Neuronal stem cell (in vitro differentiated cells): ENCODE measurements around the gene ARHGAP18.

Source experiments
- DNase-seq: peaks from one replicate; pipeline ENCODE4 v3.0.0-alpha.2; 2013; ENCODE audit warnings: low spot score
- H2AFZ ChIP-seq: one replicate; pipeline ENCODE4 v1.6.1; 2013; ENCODE audit warnings: mild to moderate bottlenecking, low read length, inconsistent platforms
- H2AK5ac ChIP-seq: 2 replicates; pipeline ENCODE4 v1.6.1; 2013; ENCODE audit warnings: low read depth, mild to moderate bottlenecking, inconsistent platforms, low read length, moderate library complexity, mixed read lengths
- H2BK120ac ChIP-seq: 2 replicates; pipeline ENCODE4 v1.6.1; 2013; ENCODE audit warnings: low read depth, mild to moderate bottlenecking, inconsistent platforms, low read length, moderate library complexity, mixed read lengths
- H2BK12ac ChIP-seq: one replicate; pipeline ENCODE4 v1.6.1; 2013; ENCODE audit warnings: low read length, inconsistent platforms
- H2BK15ac ChIP-seq: 2 replicates; pipeline ENCODE4 v1.6.1; 2013; ENCODE audit warnings: mild to moderate bottlenecking, low read length, inconsistent platforms, mixed read lengths
- H2BK5ac ChIP-seq: one replicate; pipeline ENCODE4 v1.6.1; 2013; ENCODE audit warnings: inconsistent platforms, mild to moderate bottlenecking, low read length, moderate library complexity
- H3K14ac ChIP-seq: one replicate; pipeline ENCODE4 v1.6.1; 2013; ENCODE audit warnings: low read length, inconsistent platforms
- H3K18ac ChIP-seq: 2 replicates; pipeline ENCODE4 v1.6.1; 2013; ENCODE audit warnings: low read length, inconsistent platforms
- H3K23ac ChIP-seq: 2 replicates; pipeline ENCODE4 v1.6.1; 2013; ENCODE audit warnings: low read depth, mild to moderate bottlenecking, mixed read lengths, low read length, inconsistent platforms; ENCODE audit not compliant: poor library complexity
- H3K27ac ChIP-seq: replicated peaks from 3 replicates; pipeline ENCODE4 v1.5.1; 2013; ENCODE audit warnings: low read length, inconsistent platforms
- H3K27me3 ChIP-seq, 3 experiments: 2 replicates each; pipeline ENCODE4 v1.6.1; 2013; ENCODE audit warnings: low read length in 3 of 3, mild to moderate bottlenecking in 2 of 3, inconsistent platforms in 1 of 3, low read depth in 1 of 3, mixed read lengths in 1 of 3, moderate library complexity in 1 of 3; ENCODE audit not compliant: control insufficient read depth in 3 of 3, insufficient read depth in 3 of 3
- H3K36me3 ChIP-seq, 2 donors: replicated peaks in 1 of 2; 2 replicates each; pipeline ENCODE4 v1.6.1; 2013; ENCODE audit warnings: low read length in 2 of 2; ENCODE audit not compliant: control insufficient read depth in 2 of 2, insufficient read depth in 2 of 2
- H3K4ac ChIP-seq: 2 replicates; pipeline ENCODE4 v1.6.1; 2013; ENCODE audit warnings: inconsistent platforms, mild to moderate bottlenecking, low read length, moderate library complexity
- H3K4me1 ChIP-seq, 2 donors: 1 replicate in 1 of 2; 2 replicates in 1 of 2; pipeline ENCODE4 v1.6.1; 2013; ENCODE audit warnings: low read length in 2 of 2, low read depth in 1 of 2; ENCODE audit not compliant: control insufficient read depth in 2 of 2, insufficient read depth in 1 of 2
- H3K4me2 ChIP-seq: one replicate; pipeline ENCODE4 v1.6.1; 2013; ENCODE audit warnings: mild to moderate bottlenecking, low read length, inconsistent platforms; ENCODE audit not compliant: insufficient read depth, poor library complexity, severe bottlenecking
- H3K4me3 ChIP-seq, 2 donors: 2 replicates each; pipeline ENCODE4 v1.5.1; 2013; ENCODE audit warnings: low read length in 2 of 2, mild to moderate bottlenecking in 2 of 2, inconsistent platforms in 1 of 2, moderate library complexity in 1 of 2
- H3K79me1 ChIP-seq: one replicate; pipeline ENCODE4 v1.6.1; 2013; ENCODE audit warnings: low read depth, mild to moderate bottlenecking, inconsistent platforms, low read length, moderate library complexity
- H3K9ac ChIP-seq: one replicate; pipeline ENCODE4 v1.6.1; 2013; ENCODE audit warnings: mild to moderate bottlenecking, low read depth, low read length, inconsistent platforms; ENCODE audit not compliant: poor library complexity
- H3K9me3 ChIP-seq, 2 donors: replicated peaks in 1 of 2; 2 replicates each; pipeline versions ENCODE3 to v1.6.1; 2013; ENCODE audit warnings: low read length in 2 of 2, mild to moderate bottlenecking in 2 of 2, inconsistent platforms in 1 of 2, low read depth in 1 of 2, mixed read lengths in 1 of 2, moderate library complexity in 1 of 2; ENCODE audit not compliant: control insufficient read depth in 2 of 2, insufficient read depth in 1 of 2
- H4K8ac ChIP-seq: one replicate; pipeline ENCODE4 v1.6.1; 2013; ENCODE audit warnings: low read depth, mild to moderate bottlenecking, inconsistent platforms, low read length, moderate library complexity
- H4K91ac ChIP-seq: one replicate; pipeline ENCODE4 v1.6.1; 2013; ENCODE audit warnings: low read length, low read depth, mild to moderate bottlenecking, inconsistent platforms; ENCODE audit not compliant: poor library complexity
- WGBS, 2 donors: extraction: QIAGEN DNeasy Blood & Tissue Kit; methylation state at CpG; one replicate each; pipeline ENCODE4 v1.1.7; 2013; ENCODE audit warnings: missing lambda C conversion rate in 2 of 2, mixed read lengths in 1 of 2; ENCODE audit not compliant: insufficient read length in 2 of 2, insufficient replicate concordance in 1 of 2; ENCODE audit errors: extremely low coverage in 2 of 2; 5-methylcytosine and 5-hydroxymethylcytosine counted together

The ARHGAP18 gene

DNA sequence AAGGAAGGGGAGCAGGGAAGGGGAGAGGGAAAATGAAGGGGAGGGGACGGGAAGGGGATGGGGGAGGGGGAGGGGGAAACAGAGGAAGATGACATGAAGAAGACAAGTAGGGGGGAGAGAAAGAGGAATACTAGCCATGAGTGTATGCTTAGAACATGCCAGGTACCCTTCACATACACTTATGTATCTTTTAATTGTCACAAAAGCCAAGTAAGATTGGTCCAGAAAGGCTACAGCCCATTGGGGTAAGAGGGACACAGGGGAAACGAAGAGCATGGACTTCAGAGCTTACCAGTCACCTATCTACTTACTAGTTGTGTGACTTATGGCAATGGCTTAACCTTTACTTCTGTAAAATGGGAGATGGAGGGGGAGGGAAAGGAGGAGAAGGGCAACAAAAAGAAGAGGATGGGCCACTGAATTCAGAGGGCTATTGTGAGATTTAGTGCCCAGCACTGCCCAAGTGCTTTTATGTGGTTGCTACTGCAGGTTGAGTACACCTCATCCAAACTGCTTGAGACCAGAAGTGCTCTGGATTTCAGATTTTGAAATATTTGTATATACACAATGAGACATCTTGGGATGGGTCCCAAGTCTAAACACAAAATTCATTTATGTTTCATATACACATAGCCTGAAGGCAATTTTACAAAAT, 90.3 kb downstream of the ARHGAP18 start:
- no peak overlapping the region for H4K91ac ChIP-seq
- H3K27ac ChIP-seq = no peak overlapping the region
- H3K4me1 ChIP-seq = no peaks in the 10 kb centered on the region
- H2BK12ac ChIP-seq = no peak overlapping the region
- no peak overlapping the region for H3K14ac ChIP-seq
- whole genome bisulfite sequencing, 2 donors = no CpG with 5 or more reads among the region's 2 CpGs
- no peak overlapping the region for H2BK15ac ChIP-seq
- no peak overlapping the region for H2BK120ac ChIP-seq
- DNase-seq = no peak
- no peak overlapping the region for H3K4ac ChIP-seq
- no peak overlapping the region for H3K4me3 ChIP-seq
- no peak overlapping the region for H2BK5ac ChIP-seq
- H2AK5ac ChIP-seq = no peak overlapping the region
- no peak overlapping the region for H4K8ac ChIP-seq
- no peak overlapping the region for H3K4me2 ChIP-seq
- H3K18ac ChIP-seq = no peak overlapping the region
- no peak overlapping the region for H3K23ac ChIP-seq
- no peak overlapping the region for H3K9ac ChIP-seq
- H3K79me1 ChIP-seq = no peaks in the 10 kb centered on the region
- H3K36me3 ChIP-seq = no peaks in the 10 kb centered on the region
- no peaks in the 10 kb centered on the region for H3K27me3 ChIP-seq
- no peak overlapping the region for H2AFZ ChIP-seq
- H3K9me3 ChIP-seq = no peaks in the 10 kb centered on the region

GRCh38 chr6:129617986-129618385, 92.0 kb downstream of the ARHGAP18 start:
- H3K9ac ChIP-seq = no peak overlapping the region
- no peak overlapping the region for H3K4me3 ChIP-seq
- no peak overlapping the region for H2BK5ac ChIP-seq
- H3K18ac ChIP-seq = no peak overlapping the region
- no peak overlapping the region for H4K91ac ChIP-seq
- H3K79me1 ChIP-seq = no peaks in the 10 kb centered on the region
- H3K14ac ChIP-seq = no peak overlapping the region
- no peak overlapping the region for H2BK15ac ChIP-seq
- no peak overlapping the region for H2BK12ac ChIP-seq
- no peak overlapping the region for H3K27ac ChIP-seq
- H2BK120ac ChIP-seq = no peak overlapping the region
- no peaks in the 10 kb centered on the region for H3K27me3 ChIP-seq
- H3K4me2 ChIP-seq = no peak overlapping the region
- DNase-seq = no peak
- H3K9me3 ChIP-seq = no peaks in the 10 kb centered on the region
- H2AFZ ChIP-seq = no peak overlapping the region
- no peak overlapping the region for H3K23ac ChIP-seq
- no peak overlapping the region for H2AK5ac ChIP-seq
- no peak overlapping the region for H4K8ac ChIP-seq
- no peaks in the 10 kb centered on the region for H3K4me1 ChIP-seq
- H3K36me3 ChIP-seq = no peaks in the 10 kb centered on the region
- no peak overlapping the region for H3K4ac ChIP-seq

- Histone ChIP-seq H2BK12ac (no peak overlapping the region), H3K9me3 (no peaks in the 10 kb centered on the region), H3K27ac (no peak overlapping the region), H2BK5ac (no peak overlapping the region), H2BK15ac (no peak overlapping the region), H3K9ac (no peak overlapping the region), H3K23ac (no peak overlapping the region), H3K4ac (no peak overlapping the region), H3K4me2 (no peak overlapping the region), H2BK120ac (no peak overlapping the region), H3K18ac (no peak overlapping the region), H2AK5ac (no peak overlapping the region), H3K4me3 (no peak overlapping the region), H3K14ac (no peak overlapping the region), H4K8ac (no peak overlapping the region), H2AFZ (no peak overlapping the region), H3K79me1 (no peaks in the 10 kb centered on the region), H3K4me1 (no peaks in the 10 kb centered on the region), H4K91ac (no peak overlapping the region), H3K36me3 (no peaks in the 10 kb centered on the region), H3K27me3 (no peaks in the 10 kb centered on the region)
- no peak for DNase-seq
- WGBS, 2 donors = no CpG with 5 or more reads among the region's 3 CpGs
Observed at GRCh38 chr6:129615496-129615895, 94.5 kb downstream of the ARHGAP18 start.

DNA sequence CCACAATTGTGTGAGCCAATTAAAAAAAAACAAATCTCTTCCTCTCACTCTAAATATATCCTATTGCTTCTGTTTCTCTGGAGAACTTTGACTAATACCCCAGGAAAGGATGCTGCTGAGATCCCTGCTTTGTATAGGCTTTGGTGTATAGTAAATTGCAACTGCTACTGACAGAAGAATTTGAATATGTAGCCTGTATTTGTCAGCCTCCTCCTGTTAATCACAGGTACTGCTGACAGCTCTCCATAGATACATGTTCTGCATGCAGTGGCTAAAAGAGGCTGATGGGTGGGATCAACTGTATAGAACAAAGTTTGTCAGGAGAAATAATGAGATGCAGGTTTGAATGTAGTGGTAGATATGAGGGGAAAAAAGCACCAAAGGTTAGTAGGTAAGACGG, 95.0 kb downstream of the ARHGAP18 start:
- Histone ChIP-seq H3K9ac (no peak overlapping the region), H3K18ac (no peak overlapping the region), H3K79me1 (no peaks in the 10 kb centered on the region), H3K4me3 (no peak overlapping the region), H3K23ac (no peak overlapping the region), H2AFZ (no peak overlapping the region), H4K8ac (no peak overlapping the region), H3K4me1 (no peaks in the 10 kb centered on the region), H3K9me3 (no peaks in the 10 kb centered on the region), H2AK5ac (no peak overlapping the region), H4K91ac (no peak overlapping the region), H3K36me3 (no peaks in the 10 kb centered on the region), H2BK5ac (no peak overlapping the region), H3K14ac (no peak overlapping the region), H2BK120ac (no peak overlapping the region), H3K27ac (no peak overlapping the region), H2BK12ac (no peak overlapping the region), H3K4ac (no peak overlapping the region), H2BK15ac (no peak overlapping the region), H3K4me2 (no peak overlapping the region), H3K27me3 (no peaks in the 10 kb centered on the region)
- DNase-seq = no peak
- no CpG with 5 or more reads among the region's 1 CpG for WGBS, 2 donors
